A204.1 (cell line): Measurements from ENCODE around the gene PRICKLE2.

Experiments
- FAIRE-seq: peaks from 2 replicates; lab custom pipeline; 2012; peaks lifted over from hg19 to GRCh38; lab: Jason Lieb, UNC

Gene PRICKLE2

DNA sequence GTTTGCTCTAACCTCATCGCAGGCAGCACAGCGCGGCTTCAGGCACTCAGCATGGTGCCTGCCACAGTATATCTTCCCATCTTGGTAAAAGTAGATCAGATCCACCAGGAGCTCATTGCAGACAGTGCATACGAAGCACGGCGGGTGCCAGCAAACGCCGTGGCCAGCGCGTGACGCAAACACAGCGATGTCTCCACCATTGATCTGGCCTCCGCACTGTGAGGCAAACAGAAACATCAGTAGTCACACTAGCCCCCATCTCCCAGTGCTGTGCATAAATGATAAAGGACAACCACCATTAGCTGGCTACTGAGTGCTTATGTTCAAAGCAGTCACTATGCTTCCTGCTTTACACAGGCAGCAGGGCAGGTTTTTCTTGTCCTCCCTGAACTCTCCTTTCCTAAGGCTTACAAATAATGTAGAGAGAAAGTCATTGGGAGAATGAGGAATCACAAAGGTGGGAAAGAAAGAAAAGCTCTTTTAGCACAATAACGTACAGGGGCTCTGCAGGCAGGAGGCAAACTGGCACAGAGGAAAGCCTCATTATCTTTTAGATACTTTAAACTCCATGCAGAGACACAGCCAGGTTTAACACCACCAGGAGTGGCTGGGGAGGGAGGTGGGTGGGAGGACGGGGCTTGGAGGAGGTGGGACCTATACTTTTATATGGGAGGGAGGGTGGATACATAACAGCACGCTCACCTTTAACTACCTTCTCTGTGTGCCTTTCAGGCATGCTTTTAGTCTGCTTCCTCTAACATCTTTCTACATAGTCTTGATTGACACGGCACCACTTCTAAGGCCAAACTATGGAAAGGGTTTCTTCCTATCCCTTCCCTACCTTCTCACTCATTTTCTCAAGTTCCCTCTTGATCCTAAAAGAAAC, 67.9 kb downstream of the PRICKLE2 start:
- no peak for FAIRE-seq

DNA sequence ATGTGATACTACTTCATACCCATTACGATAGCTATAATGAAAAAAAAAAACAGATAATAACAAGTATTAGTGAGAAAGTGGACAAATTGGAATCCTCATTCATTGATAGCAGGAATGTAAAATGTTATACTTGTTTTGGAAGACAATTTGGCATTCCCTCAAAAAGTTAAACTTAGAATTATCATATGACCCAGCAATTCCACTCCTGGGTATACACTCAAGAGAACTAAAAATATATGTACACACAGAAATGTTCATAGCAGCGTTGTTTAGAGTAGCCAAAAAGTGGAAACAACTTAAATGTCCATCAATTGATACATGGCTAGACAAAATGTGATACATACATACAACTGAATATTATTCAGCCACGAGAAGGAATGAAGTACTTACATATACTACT, 69.9 kb downstream of the PRICKLE2 start:
- FAIRE-seq = no peak

DNA sequence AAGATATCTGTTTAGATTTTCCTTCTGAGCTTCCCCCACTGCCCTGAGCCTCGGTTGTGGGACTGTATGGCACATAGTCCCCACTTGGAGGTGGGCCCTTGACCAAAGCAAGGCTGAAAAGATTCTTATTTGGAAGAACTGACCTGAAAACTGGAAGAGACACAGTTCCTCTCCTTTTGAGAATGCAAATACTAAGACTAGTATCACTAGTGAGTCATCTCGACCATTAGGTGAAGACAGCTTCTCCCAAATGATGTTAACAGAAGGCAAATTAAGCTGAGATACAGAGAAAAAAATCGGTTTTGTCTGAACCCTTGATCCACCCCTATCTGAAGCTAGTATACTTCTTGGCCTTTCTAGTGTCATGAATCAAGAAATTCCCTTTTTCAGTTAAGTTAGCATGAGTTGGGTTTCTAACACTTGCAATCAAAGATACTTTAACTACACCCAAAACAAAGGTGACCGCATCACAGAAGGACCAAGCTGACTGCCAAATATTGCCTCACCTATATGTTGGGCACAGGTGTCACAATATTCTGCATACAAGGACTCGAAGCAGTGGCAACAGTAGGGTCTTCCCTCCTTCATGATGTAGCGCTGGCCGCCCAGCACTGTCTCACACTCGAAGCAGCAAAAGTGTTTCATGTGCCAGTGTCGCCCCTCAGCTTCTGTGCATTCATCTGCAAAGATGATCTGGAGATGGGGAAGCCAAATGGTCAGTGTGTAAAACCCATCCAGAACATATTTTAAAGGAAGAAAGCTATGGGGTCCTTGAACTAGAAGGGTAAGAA, 72.4 kb downstream of the PRICKLE2 start:
- FAIRE-seq = no peak

DNA sequence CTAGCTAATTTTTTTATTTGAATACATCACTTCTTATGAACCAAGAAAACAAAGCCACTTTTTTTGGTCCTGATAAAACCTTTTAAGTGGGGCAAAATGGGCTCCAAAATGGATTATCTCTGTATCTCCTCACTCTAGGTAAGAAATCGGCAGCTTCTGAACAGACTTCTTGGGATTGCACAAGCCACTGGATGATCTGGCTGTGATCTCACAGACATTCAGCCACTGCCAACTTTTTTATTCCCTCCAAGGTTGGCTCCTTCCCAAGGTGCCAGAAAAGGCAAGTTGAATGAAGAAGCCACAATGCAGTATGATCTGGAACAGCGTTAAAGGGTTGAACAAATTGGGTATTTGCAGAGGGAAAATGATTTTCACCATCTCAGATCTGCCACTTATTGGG, 73.2 kb downstream of the PRICKLE2 start:
- no peak for FAIRE-seq

DNA sequence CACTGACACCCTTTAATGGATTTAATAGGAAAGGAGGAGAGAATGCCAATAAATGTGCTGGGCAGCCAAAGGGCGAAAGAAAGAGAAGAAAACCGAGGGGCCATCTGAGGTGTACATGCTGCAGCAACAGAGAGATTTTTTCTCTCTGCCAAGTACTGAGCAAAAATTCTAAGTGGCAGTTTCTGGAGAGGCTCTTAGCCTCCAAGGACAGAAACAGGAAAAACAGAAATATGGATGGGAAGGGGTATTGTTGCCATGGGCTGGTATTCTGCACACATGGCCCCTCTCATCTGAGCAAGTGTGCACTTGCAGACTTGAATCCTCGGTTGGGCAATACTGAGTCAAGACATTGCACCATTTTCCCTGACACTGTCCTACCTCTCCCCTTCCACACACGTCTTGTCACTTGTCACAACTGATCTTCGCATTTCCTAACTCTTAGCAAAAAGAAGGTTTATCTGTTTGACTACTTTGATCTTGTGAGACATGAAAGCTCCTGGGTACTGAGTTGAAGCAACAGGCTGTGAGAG, 73.9 kb downstream of the PRICKLE2 start:
- no peak for FAIRE-seq

DNA sequence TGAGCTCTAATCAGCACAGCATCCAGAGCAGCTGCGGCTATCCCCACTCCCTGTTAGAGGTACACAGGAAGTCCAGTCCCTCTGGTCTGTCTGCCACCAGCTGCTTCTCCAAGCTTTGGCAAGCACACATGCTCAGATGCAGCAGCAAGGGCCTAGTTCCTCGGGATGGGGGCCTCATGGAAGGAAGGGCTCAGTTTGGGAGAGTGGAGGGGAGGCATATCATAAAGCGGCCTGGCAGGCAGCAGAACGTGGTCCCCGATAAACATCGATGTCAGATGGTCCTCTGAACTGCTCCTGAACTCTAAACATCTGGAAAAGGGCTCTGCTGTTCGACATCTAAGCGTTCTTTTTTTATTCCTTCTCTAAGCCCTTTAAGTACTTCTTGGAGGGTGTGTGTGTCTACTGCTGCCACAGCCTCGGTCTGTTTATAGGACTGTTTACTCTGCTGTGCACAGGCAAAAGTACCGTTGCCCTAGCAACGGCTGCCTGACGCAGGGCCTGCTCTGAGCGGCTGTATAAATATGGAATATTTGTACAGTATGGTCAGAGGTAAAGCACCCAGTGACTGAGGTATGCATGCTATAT, 74.6 kb downstream of the PRICKLE2 start:
- FAIRE-seq = no peak

DNA sequence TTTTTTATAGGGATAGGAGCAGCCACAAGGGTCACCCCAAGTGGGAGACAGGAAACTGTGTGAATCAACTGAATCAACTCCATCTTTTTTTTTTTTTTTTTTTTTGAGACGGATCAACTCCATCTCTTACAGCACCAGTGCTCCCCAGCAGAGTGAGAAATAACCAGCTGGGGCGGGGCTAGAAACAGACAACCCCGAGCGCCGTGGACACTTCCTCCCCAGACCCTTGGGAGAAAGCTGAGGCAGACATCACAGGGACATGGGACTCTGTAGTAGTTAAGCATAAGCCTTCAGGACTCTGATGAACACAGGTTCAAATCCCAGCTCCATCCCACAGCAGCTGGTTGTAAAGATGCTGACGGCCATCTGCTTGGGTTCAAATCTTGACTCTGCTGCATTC, 75.4 kb downstream of the PRICKLE2 start:
- FAIRE-seq = no peak

DNA sequence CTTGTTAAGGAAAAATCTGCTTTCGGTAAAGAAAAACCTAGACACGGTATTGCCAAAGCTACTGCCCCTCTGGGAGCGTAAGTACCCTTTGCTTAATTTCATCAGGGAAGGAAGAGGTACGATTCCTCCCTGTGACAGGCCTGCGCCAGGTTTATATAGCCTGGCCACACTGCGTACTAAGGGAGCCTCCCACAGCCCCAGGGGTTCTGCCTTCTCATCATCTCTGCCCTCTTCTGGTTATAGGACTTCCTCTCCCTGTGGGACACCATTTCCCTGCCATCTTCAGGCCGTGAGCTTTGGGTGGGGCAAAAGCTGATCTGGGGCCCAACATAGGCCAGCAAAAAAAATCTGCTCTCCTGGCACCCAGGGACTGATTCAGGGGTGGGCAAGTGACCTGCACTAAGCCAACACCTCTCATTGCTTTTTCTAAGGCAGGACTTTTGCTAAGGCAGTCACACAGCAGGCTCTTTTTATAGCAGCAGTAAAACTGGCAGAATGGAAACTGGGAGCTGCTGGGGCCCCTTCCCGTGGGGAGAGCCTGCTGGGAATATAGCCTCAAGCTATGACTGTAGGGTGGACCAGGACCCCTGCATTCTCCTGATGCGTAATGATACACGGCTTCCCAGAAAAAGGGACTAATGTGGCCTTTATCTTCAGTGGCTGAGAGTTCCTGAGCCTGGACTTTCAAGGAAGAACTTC, 76.2 kb downstream of the PRICKLE2 start:
- no peak for FAIRE-seq

DNA sequence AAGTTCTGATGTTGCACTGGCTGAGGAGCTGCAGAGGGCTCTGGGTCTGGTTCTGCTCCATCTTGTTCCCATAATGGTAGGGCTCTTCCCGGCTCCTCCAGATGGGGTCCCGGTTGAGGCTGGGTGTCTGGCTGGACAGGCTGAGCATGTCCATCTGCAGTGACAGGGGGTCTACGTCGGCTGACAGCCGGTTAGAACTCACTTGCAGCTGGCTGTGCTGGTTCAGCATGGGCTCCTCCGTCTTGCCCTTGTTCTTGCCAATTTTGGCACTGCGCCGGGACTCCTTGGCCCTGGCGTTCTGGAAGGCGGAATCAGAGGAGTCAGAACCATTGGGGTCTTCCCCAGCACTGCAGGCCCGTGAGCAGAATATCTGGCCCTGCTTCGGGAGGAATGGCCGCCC, 78.1 kb downstream of the PRICKLE2 start:
- FAIRE-seq = no peak

DNA sequence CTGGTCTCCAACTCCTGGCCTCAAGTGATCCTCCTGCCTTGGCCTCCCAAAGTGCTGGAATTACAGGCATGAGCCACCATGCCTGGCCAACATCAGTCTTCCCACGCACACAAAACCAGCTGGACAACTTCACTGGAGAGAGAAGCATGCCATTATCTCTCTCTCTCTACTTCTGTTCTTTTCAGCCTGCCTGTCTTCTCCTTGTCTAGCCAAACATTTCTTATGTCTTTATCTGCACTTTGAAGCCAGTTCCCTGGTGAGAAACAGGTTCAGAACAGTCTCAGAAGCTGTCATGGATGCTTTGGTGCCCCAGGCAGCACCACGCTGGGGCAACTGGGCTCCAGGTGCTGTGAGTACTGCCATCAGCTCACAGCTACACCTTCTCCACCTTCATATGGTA, 79.8 kb downstream of the PRICKLE2 start:
- FAIRE-seq = no peak

DNA sequence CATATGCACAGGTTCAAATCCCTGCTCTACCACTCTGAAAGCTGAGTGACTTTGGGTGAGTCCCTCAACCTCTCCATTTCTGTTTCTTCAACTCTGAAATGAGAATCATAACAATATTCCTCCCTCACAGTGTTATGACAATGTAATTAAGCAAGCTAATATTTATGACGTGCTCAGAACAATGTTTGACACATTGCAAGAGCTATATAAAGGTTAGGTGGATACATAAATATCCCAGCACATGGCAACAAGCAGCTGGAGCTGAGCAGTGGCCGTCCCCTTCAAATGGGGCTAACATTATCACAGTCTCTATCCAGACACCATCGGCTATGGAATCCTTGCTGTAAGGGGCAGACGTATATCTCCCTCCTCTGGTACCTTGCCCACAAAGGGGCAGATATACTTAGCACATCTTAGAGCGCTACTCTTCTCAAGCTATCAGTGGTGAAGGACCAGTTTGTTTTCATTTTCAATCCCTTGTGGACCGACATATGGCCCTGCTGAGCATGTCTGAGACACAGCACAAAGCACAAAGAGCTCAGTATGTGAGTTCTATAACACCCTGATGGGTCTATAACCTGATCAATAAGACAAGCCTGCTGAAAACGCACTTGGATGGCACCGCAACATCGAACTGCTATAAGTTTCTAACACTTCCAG, 80.9 kb downstream of the PRICKLE2 start:
- FAIRE-seq = no peak

DNA sequence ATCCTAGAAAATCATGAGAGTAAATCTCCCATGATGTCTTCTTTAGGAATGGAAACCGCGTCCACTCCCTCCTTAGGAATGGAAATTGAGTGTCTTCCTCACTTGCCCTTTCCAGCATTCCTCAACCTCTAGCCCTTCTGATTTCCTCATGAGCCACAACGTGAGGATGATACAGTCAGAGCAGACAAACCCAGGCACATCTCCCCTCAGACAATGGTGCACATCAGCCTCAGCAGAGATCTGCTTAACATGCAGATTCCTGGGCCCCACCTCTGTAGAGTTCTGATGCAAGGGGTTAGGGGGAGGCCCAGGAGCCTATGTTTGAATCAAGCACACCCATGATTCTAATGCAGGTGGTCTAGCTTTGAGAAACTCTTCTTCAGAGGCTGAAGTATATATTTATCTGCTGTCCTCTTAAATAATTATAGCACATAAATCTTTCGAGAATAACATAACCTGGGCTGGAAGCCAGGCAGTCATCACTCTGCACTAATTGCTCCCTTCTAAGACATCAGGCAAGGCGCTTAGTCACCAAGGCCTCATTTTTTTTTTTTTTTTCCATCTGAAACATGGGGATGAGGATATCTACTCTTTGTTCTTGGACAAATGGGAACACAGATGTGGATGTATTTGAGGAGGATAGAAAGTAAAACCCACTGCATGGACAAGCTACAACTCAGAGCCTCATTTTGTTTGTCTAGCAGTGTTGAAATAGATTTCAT, 81.7 kb downstream of the PRICKLE2 start:
- FAIRE-seq = no peak

DNA sequence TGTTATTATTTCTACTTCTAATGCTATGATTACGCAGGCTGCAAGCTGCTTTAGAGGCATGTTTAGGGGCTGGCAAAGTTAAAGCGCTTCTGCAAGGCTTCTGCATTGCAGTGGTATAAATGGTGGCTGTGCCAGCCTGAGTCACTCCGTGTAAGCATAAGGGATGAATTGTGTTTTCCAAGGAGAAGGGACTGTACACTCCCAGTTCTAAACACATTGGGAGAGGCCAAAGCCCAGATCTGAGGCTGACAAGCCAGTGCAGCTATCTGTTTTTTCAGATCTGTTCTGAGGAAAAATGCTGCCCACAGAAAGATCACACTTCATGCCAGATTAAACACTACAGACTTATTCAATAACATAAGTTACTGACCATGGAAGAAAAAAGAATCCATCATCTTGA, 83.8 kb downstream of the PRICKLE2 start:
- FAIRE-seq = no peak

DNA sequence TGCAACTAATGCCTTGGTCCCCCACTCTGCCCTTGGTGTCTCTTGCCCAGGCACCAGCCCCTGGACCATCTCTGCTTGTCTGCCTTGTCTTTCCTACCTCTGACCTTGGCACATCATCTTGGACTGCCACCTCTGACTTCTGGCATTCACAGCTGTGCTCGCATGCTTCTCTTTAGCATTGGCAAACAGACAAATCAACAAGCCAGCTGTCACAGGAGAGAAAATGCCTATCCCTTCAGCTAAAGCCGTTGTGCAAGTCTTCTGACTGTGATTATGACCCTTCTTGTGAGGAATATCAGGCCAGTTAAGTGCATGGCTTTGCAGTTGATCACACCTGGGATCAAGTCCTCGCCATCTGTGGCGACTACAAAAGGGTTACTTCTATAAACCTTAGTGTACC, 84.6 kb downstream of the PRICKLE2 start:
- FAIRE-seq = no peak

DNA sequence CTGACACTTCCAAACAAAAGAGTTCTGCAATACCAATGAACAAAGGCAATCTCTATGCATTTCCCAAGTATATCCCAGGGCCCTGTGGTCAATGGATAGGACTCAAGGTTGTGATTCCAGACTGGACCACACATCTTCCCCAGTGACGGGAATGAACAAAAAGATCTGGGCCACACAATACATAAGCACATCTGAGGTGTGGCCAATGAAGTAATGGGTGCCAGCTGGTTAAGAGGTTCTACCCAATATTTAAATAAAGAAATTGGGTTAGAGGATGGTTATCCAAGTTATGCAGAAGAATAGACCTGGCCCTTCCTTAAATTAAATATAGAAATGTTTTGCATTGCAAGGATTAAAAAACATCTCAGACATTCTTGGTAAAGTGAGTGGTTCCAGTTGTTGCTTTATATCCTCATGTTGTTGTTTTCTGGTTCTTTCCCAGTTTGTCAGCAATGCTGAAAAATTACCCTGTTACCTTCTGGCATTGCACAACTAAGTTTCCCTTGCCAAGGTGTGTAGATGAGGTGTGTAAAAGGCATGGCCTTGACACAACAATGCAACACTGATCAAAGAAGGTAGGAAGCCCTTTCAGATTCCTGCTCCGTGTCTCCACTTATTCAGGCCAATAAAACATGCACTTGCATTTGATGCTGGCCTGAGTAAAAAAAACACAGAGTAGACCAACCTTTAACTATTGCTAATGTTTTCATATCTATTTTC, 86.5 kb downstream of the PRICKLE2 start:
- no peak for FAIRE-seq

DNA sequence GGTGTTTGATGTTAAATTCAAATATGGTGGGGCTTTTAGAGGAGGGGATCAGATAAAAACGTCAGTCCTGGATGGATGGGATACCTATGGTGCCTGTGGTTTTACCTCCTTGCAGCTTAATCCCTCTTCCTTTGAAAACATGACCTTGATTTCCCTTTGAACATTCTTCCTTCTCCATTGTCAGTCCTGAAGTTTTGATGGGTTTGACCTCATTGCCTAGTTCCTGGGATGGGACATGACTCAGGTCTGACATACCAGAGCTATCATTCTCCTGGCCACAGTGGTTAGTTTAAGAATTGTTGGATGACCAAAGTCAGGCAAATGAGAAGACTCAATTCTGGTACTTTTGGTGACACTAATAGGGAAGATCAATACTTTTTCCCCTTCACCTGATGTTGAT, 87.2 kb downstream of the PRICKLE2 start:
- no peak for FAIRE-seq

DNA sequence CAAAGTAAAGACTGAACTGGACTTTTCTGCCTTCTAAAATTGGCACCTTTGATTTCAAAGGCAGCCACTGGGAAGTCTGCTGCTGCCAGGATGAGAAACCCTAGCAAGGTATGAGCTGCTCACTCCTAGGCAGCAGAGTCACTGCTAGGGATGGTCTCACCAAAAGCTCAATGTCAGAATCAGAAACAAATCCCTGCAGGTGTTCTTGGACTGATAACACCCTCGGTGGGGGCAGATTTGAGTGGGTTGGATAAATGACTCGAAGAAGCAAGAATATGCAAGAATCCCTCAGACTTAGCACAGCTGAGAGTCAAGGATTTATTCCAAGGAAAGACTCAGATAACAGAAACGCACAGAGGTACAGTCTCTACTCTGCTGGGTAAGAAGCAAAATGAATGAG, 90.4 kb downstream of the PRICKLE2 start:
- no peak for FAIRE-seq

DNA sequence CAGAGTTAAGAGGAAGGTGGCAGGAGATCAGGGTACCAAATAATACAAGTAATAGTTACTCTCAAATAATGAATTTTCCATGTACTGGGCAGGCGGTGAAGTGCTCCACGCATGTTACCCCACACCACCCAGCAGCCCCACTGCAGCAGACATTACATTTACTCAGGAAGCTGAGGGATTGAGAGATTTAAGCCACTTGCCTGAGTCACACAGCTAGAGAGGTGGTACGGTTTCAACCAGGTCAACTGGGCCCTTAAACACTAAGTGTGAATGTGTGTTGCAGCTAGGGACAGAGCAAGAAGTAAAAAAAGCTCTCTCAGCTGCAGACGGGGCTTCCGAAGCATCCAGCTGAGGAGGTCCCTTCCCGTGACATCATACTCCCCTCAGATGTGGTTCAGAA, 91.3 kb downstream of the PRICKLE2 start:
- FAIRE-seq = no peak

DNA sequence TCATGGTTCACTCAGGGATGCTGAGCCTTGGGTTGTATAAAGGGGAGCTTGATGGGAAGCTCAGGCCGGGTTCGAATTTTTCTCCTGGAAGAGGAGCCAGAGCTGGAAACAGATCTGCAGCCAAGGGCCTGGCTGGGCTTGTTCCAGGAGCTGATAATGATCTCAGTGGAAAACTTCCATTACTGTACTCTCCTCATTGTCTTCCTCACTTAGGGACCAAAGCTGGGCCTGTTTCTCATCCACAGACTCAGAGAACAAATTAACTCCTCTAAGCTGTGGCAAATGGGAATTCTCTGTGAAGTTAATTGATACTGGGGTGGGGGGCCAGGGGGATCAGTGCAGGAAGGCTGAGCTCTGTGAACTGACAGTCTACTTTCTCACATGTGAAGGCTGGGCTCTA, 92.0 kb downstream of the PRICKLE2 start:
- no peak for FAIRE-seq

DNA sequence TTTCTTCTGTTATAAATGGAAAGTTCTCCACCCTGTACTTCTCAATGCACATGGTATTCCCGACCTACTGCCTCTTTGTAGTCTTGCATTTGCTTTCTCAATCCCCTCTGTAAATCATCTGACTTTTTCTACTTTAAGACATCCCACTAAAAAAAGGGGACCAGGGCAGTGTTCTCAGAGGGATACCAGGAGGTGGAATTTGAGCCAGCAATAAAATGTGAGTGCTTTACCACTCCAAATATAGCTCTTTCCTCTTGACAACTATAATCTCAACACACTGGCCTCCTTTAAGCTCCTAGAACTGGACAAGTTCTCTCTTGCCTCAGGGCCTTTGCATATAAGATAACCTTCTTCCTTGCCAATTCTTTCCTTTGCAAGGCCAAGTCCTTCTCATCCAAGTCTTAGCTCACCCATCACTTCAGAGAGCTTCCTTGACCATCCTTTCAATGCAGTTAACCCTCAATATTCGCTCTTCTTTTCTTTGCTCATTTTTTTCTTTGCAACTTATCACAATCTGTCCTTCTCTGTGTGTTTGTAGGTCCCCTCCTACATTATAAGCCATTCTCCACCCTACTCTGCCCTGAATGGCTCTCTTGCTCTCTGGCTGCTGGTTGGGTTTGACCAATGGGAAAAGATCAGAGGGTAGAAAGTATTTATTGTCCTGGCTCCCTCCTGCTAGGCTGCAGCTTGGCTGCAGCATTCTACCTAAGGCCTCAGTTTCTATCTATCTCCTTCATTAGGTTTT, 93.4 kb downstream of the PRICKLE2 start:
- FAIRE-seq = no peak
